Pancreas (tissue), 10 donors: Measurements from ENCODE around the gene SIAE. TPM values are rescaled to one million over a fixed set of nuclear protein-coding genes. Genes with fewer than 3 reads are reported as not detected.

ENCODE experiments used
- ATAC-seq, 4 donors: fragments of 200-7000 bp; cut with Tn5 transposase; one replicate each; pipeline versions ENCODE4 v1.8.0 to v1.9.1; 2020; ENCODE audit warnings: mild to moderate bottlenecking in 4 of 4, moderate library complexity in 4 of 4
- DNase-seq, 6 donors: peaks; one replicate each; pipeline ENCODE4 v3.0.0-alpha.2; 2020
- FAIRE-seq: peaks from 2 replicates; lab custom pipeline; 2012; peaks lifted over from hg19 to GRCh38; lab: Jason Lieb, UNC
- H3K27ac ChIP-seq, 4 donors: fragments of 200-600 bp; sonication (generic); 1 replicate in 3 of 4; 2 replicates in 1 of 4; pipeline versions ENCODE4 v1.5.0 to v1.8.0; 2020
- H3K27me3 ChIP-seq, 4 donors: fragments of 200-600 bp; one replicate each; pipeline ENCODE4 v1.8.0; 2021
- H3K36me3 ChIP-seq, 3 donors: fragments of 200-600 bp; sonication (generic) in 1 of 3; one replicate each; pipeline versions ENCODE4 v1.5.0 to v1.8.0; 2020 to 2021
- H3K4me1 ChIP-seq, 3 donors: fragments of 200-600 bp; one replicate each; pipeline ENCODE4 v1.8.0; 2021
- H3K4me3 ChIP-seq, 4 donors: fragments of 200-600 bp; sonication (generic) in 2 of 4; one replicate each; pipeline versions ENCODE4 v1.5.0 to v1.8.0; 2020 to 2021
- H3K9me3 ChIP-seq, 4 donors: fragments of 200-600 bp; one replicate each; pipeline ENCODE4 v1.8.0; 2021
- CTCF ChIP-seq, 4 donors: fragments of 200-600 bp; sonication (generic) in 3 of 4; IDR thresholded peaks; one replicate each; pipeline versions ENCODE4 v1.5.0 to v1.8.0; 2021; ENCODE audit warnings: antibody characterized with exemption in 4 of 4
- WGBS, 2 donors: extraction: QIAGEN DNeasy Blood & Tissue Kit; methylation state at CpG; one replicate each; pipeline ENCODE4 v1.1.7; 2013; 5-methylcytosine and 5-hydroxymethylcytosine counted together
- intact Hi-C, 3 donors: fragments of 100-400 bp; cut with DNase I; formaldehyde crosslinking; loops; one replicate each; pipeline versions ENCODE4 v1.11.1 to v1.14.2; 2022
- polyA plus RNA-seq, 2 donors: library from polyadenylated mRNA; stranded (reverse); fragments of 200-250 nt; gene quantifications; one replicate each; pipeline ENCODE4 v1.2.3, GENCODE V29; 2013
- total RNA-seq, 6 donors: library from RNA; stranded (reverse); fragmentation: NEBNext Ultra II Directional in 4 of 6; extraction: Animal tissue kit (Norgen Biotek cat#: 25700) in 4 of 6; gene quantifications; one replicate each; pipeline versions ENCODE4 v1.2.1 to v1.2.4, GENCODE V29; 2021 to 2023
- donor health status: healthy with polysubstance abuse.
- donor health status: DM: no; HTN: no; CAD: no; lungs with moderate emphysema.
- donor health status: DM: no; HTN: no; CAD: no.
- donor health status: control.
- donor health status: control.
- donor health status: Bipolar disorder and iron deficiency.
- donor health status: DM: yes; HTN: yes; CAD: no.
- donor health status: DM: no; HTN: no; CAD: no.
- donor health status: DM: no; HTN: no; CAD: no.
- donor health status: DM: yes; HTN: yes; CAD: no.

The SIAE gene
- total and polyA plus RNA-seq, 8 donors: 9.6 to 29.8 (median 14.1) TPM

- no peak overlapping the region for H3K27ac ChIP-seq
- FAIRE-seq: no peak
These were observed 44.5 kb upstream of the SIAE start for GRCh38 chr11:124717786-124718651.

DNA sequence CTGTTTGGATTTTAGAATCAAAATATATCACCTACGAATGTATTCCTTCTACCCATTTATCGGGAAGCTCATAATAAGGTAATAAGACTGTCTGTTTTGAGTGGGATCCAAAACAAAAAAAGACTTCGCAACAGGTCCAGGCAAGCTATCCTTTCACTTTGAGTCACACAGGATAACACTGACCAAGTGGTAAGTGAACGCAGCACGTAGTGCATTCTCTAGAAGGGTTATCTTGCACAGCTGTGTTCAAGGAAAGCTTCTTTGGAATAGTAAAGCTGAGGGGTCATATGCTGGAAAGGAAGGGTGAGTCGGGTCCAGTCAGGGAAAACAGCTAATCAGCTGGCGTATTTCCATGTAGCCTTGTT lies 43.9 kb upstream of the SIAE start:
- intact Hi-C loops: no loop called here
- Histone ChIP-seq H3K4me1 (peaks cover 0 to 5% (median 0%) of the 10 kb centered on the region in 3 donors), H3K4me3 (peak overlapping the region in 1 of 4 donors; percentile 46), H3K36me3 (no peaks in the 10 kb centered on the region), H3K27ac (no peak overlapping the region), H3K27me3 (peaks cover 0 to 27% (median 0%) of the 10 kb centered on the region in 4 donors), H3K9me3 (no peaks in the 10 kb centered on the region)
- no peak for FAIRE-seq
- no peak for TF ChIP-seq CTCF (IDR thresholded peaks at IDR 0.05)
- WGBS, 2 donors: 38 to 49% methylated on average over 7 of the region's 7 CpGs
- peak; percentile 6 to 48 (median 36) for ATAC-seq
- no peak for DNase-seq

More at GRCh38 chr11:124717786-124718651, 44.5 kb upstream of the SIAE start:
- 1% methylated on average over 44 to 45 of the region's 45 CpGs for WGBS, 2 donors
- Histone ChIP-seq H3K36me3 (no peaks in the 10 kb centered on the region), H3K27me3 (peaks cover 0 to 27% (median 0%) of the 10 kb centered on the region in 4 donors), H3K4me1 (peaks cover 0 to 5% (median 0%) of the 10 kb centered on the region in 3 donors), H3K9me3 (no peaks in the 10 kb centered on the region), H3K4me3 (peak overlapping the region in 3 of 4 donors; percentile 9 to 46 (median 31))
- no peak for TF ChIP-seq CTCF (IDR thresholded peaks at IDR 0.05)
- peak in 1 of 6 donors; percentile 59 for DNase-seq
- peak; percentile 43 to 75 (median 71) for ATAC-seq
- intact Hi-C loops: no loop called here

GRCh38 chr11:124716591-124716990 lies 43.1 kb upstream of the SIAE start:
- no peak for TF ChIP-seq CTCF (IDR thresholded peaks at IDR 0.05)
- intact Hi-C loops: no loop called here
- H3K4me3 ChIP-seq: no peak overlapping the region
- no peaks in the 10 kb centered on the region for H3K36me3 ChIP-seq
- no peaks in the 10 kb centered on the region for H3K9me3 ChIP-seq
- H3K27me3 ChIP-seq: peaks cover 0 to 27% (median 0%) of the 10 kb centered on the region in 4 donors
- peaks cover 0 to 5% (median 0%) of the 10 kb centered on the region in 3 donors for H3K4me1 ChIP-seq
- H3K27ac ChIP-seq: no peak overlapping the region
- DNase-seq (no peak), FAIRE-seq (no peak), ATAC-seq (no peak)
- WGBS, 2 donors: 59 to 74% methylated on average over 3 of the region's 3 CpGs

GRCh38 chr11:124712392-124712791 lies 38.9 kb upstream of the SIAE start:
- TF ChIP-seq CTCF (IDR thresholded peaks at IDR 0.05): no peak
- FAIRE-seq (no peak), ATAC-seq (no peak), DNase-seq (no peak)
- intact Hi-C loops: no loop called here
- peaks cover 0 to 1% (median 0%) of the 10 kb centered on the region in 3 donors for H3K4me1 ChIP-seq
- peaks cover 0 to 5% (median 0%) of the 10 kb centered on the region in 4 donors for H3K27me3 ChIP-seq
- no peak overlapping the region for H3K27ac ChIP-seq
- H3K9me3 ChIP-seq: no peaks in the 10 kb centered on the region
- no peak overlapping the region for H3K4me3 ChIP-seq
- H3K36me3 ChIP-seq: no peaks in the 10 kb centered on the region
- WGBS, 2 donors: 48 to 50% methylated on average over 3 of the region's 3 CpGs

DNA sequence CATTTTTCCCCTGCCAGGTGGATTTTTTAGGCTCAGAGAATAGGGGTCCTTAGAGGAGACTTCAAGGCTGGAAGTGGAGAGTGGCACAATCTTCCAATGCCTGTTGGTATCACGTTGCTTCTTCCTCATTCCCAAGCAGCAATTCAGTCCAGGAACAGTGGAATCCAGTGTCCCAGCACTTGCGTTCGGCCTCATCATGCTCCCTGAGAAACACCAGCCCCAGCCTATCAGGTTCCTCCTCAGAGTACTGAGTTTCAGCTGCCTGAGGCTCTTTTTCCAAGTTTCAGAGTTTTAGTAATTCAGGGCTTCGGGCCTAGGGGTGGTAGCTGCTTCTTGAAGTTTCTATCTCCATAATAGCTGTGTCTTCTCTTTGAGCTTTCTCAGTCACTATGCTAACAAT lies 34.3 kb upstream of the SIAE start:
- intact Hi-C loops: no loop called here
- no peaks in the 10 kb centered on the region for H3K9me3 ChIP-seq
- no peaks in the 10 kb centered on the region for H3K4me1 ChIP-seq
- no peak for FAIRE-seq
- no peaks in the 10 kb centered on the region for H3K27me3 ChIP-seq
- TF ChIP-seq CTCF (IDR thresholded peaks at IDR 0.05): no peak
- no peaks in the 10 kb centered on the region for H3K36me3 ChIP-seq
- no peak for DNase-seq
- H3K4me3 ChIP-seq: no peak overlapping the region
- WGBS, 2 donors: 66 to 77% methylated on average over 4 of the region's 4 CpGs
- H3K27ac ChIP-seq: no peak overlapping the region
- no peak for ATAC-seq
